GM12878 (cell line): ENCODE measurements around the gene MAFF. TPM values are rescaled to one million over a fixed set of nuclear protein-coding genes. Genes with fewer than 3 reads are reported as not detected.

Source experiments
- ATAC-seq: fragments of 200-7000 bp; cut with Tn5 transposase; 3 replicates; pipeline ENCODE4 v1.9.1; 2020; ENCODE audit warnings: mild to moderate bottlenecking, moderate library complexity
- BruUV-seq: library from RNA; stranded (reverse); fragments of 400-500 nt; replicated peaks from 2 replicates; lab custom pipeline; 2021; lab: Mats Ljungman, UMichigan
- CTCF ChIA-PET: fragments of 300-600 bp; sonication (Branson Sonifier 250); formaldehyde crosslinking; extraction: SDS; loops from one replicate; lab custom pipeline; 2021; ENCODE audit warnings: inconsistent platforms; lab: Yijun Ruan, JAX
- POLR2A ChIA-PET: fragments of 350-600 bp; formaldehyde crosslinking; extraction: SDS; loops from one replicate; lab custom pipeline; 2021; ENCODE audit warnings: inconsistent platforms; lab: Charles Lee
- RAD21 ChIA-PET: fragments of 300-600 bp; sonication (Branson Sonifier 250); formaldehyde crosslinking; loops from one replicate; lab custom pipeline; 2023; ENCODE audit warnings: antibody characterized with exemption; ENCODE audit not compliant: unreplicated experiment; lab: Charles Lee
- SMC1A ChIA-PET: fragments of 300-600 bp; sonication (Branson Sonifier 250); formaldehyde crosslinking; loops from one replicate; lab custom pipeline; 2023; ENCODE audit not compliant: unreplicated experiment, uncharacterized antibody; lab: Charles Lee
- DNase-seq: peaks from one replicate; pipeline ENCODE4 v3.0.0-alpha.2; 2011; ENCODE audit warnings: low read depth, low spot score
- FAIRE-seq: peaks from 3 replicates; lab custom pipeline; 2011; peaks lifted over from hg19 to GRCh38; lab: Jason Lieb, UNC
- H2AFZ ChIP-seq: 2 replicates; pipeline ENCODE4 v1.6.0; 2011; ENCODE audit warnings: low read depth, low read length, control low read depth; ENCODE audit not compliant: control insufficient read depth
- H3K27ac ChIP-seq: 2 replicates; pipeline ENCODE4 v1.5.1; 2011; ENCODE audit warnings: control low read depth; ENCODE audit not compliant: control insufficient read depth, insufficient read depth
- H3K27me3 ChIP-seq, 2 experiments: replicated peaks in 1 of 2; 2 replicates each; pipeline versions ENCODE4 v1.6.0 to v1.6.1; 2011; ENCODE audit warnings: low read length in 1 of 2; ENCODE audit not compliant: control insufficient read depth in 2 of 2, insufficient read depth in 2 of 2
- H3K36me3 ChIP-seq, 2 experiments: 2 replicates each; pipeline ENCODE4 v1.5.1; 2011; ENCODE audit warnings: low read length in 1 of 2; ENCODE audit not compliant: control insufficient read depth in 2 of 2, insufficient read depth in 2 of 2
- H3K4me1 ChIP-seq: 2 replicates; pipeline ENCODE4 v1.6.1; 2011; ENCODE audit warnings: mild to moderate bottlenecking, low read length, moderate library complexity, mixed read lengths; ENCODE audit not compliant: control insufficient read depth, insufficient read depth
- H3K4me2 ChIP-seq: 2 replicates; pipeline ENCODE4 v1.6.0; 2011; ENCODE audit warnings: control low read depth; ENCODE audit not compliant: control insufficient read depth, insufficient read depth
- H3K4me3 ChIP-seq: fragments of 200-600 bp; sonication (generic); 2 replicates; pipeline ENCODE4 v1.5.1; 2016
- H3K79me2 ChIP-seq: 2 replicates; pipeline ENCODE4 v1.6.0; 2011; ENCODE audit warnings: low read length; ENCODE audit not compliant: control insufficient read depth, insufficient read depth
- H3K9ac ChIP-seq: 2 replicates; pipeline ENCODE4 v1.8.0; 2011; ENCODE audit warnings: low read length, control low read depth, mixed read lengths; ENCODE audit not compliant: control insufficient read depth, insufficient read depth
- H3K9me3 ChIP-seq: replicated peaks from 3 replicates; pipeline ENCODE4 v1.5.1; 2011; ENCODE audit warnings: mild to moderate bottlenecking, low read length; ENCODE audit not compliant: control insufficient read depth, insufficient read depth
- H4K20me1 ChIP-seq: 2 replicates; pipeline ENCODE4 v1.6.0; 2011; ENCODE audit not compliant: control insufficient read depth, insufficient read depth
- DPF2 ChIP-seq: fragments of 450-650 bp; IDR thresholded peaks from 2 replicates; pipeline ENCODE4 v1.6.1; 2017; ENCODE audit warnings: mild to moderate bottlenecking
- EP300 ChIP-seq, 2 experiments: fragments of 150-350 bp in 1 of 2; IDR thresholded peaks; 2 replicates each; pipeline ENCODE4 v1.6.1; 2011 to 2012; ENCODE audit warnings: low read depth in 2 of 2, low read length in 2 of 2, borderline replicate concordance in 1 of 2, improper control_type of control experiment in 1 of 2, inconsistent platforms in 1 of 2; ENCODE audit not compliant: control insufficient read depth in 1 of 2
- EZH2 ChIP-seq: IDR thresholded peaks from 2 replicates; pipeline ENCODE4 v1.6.1; 2012; ENCODE audit warnings: low read depth, mild to moderate bottlenecking, control low read depth, inconsistent platforms, low read length, borderline replicate concordance; ENCODE audit not compliant: control insufficient read depth
- HDAC6 ChIP-seq: fragments of 200-600 bp; sonication (generic); IDR thresholded peaks from one replicate; pipeline ENCODE4 v1.8.0; 2017; ENCODE audit warnings: antibody characterized with exemption; ENCODE audit not compliant: unreplicated experiment
- JUNB ChIP-seq: IDR thresholded peaks from 2 replicates; pipeline ENCODE4 v1.6.1; 2016; ENCODE audit warnings: antibody characterized with exemption, mild to moderate bottlenecking
- MTA3 ChIP-seq: IDR thresholded peaks from 2 replicates; pipeline ENCODE4 v1.6.1; 2012; ENCODE audit warnings: low read length, inconsistent platforms, borderline replicate concordance
- NBN ChIP-seq: fragments of 450-650 bp; IDR thresholded peaks from 2 replicates; pipeline ENCODE4 v1.6.1; 2016
- PML ChIP-seq: IDR thresholded peaks from 2 replicates; pipeline ENCODE4 v1.6.1; 2012; ENCODE audit warnings: low read length, inconsistent platforms
- SIN3A ChIP-seq: IDR thresholded peaks from 2 replicates; pipeline ENCODE4 v1.6.1; 2012; ENCODE audit warnings: low read depth, low read length, improper control_type of control experiment
- TAF1 ChIP-seq: IDR thresholded peaks from 2 replicates; pipeline ENCODE4 v1.6.1; 2011; ENCODE audit warnings: mild to moderate bottlenecking, low read depth, low read length, borderline replicate concordance
- WGBS: methylation state at CpG from one replicate; pipeline ENCODE4 v1.1.6; 2016; ENCODE audit warnings: low lambda C conversion rate; ENCODE audit not compliant: insufficient replicate concordance, insufficient coverage; ENCODE audit errors: missing lambda C conversion rate; 5-methylcytosine and 5-hydroxymethylcytosine counted together
- in situ Hi-C: fragments of 300-500 bp; cut with MboI; formaldehyde crosslinking; loops from 9 replicates; pipeline ENCODE4 v1.14.3; 2018; ENCODE audit warnings: mixed read lengths
- intact Hi-C: fragments of 100-400 bp; cut with micrococcal nuclease; formaldehyde crosslinking; loops from one replicate; pipeline ENCODE4 v1.14.2; 2022; ENCODE audit not compliant: unreplicated experiment
- polyA plus RNA-seq, 11 experiments: library from polyadenylated mRNA; depleted of rRNA in 4 of 11; unstranded in 6 of 11; stranded (reverse) in 5 of 11; fragments of >200 nt; fragmentation: Nextera tagmentation in 4 of 11; fragmentation: Illumina TruSeq in 1 of 11; extraction: Ambion mirVana in 4 of 11; extraction: Trizol in 1 of 11; gene quantifications; 1 replicate in 1 of 11; 2 replicates in 10 of 11; pipeline versions ENCODE4 v1.2.1 to v1.2.3, GENCODE V29; 2011 to 2016; ENCODE audit warnings: inconsistent platforms in 2 of 11, missing spikeins in 2 of 11, low read depth in 1 of 11
- total RNA-seq, 4 experiments: library from RNA; depleted of rRNA in 3 of 4; stranded (reverse); fragments of >200 nt in 3 of 4; fragmentation: Illumina TruSeq in 1 of 4; extraction: Trizol in 1 of 4; gene quantifications; 2 replicates each; pipeline versions ENCODE4 v1.2.1 to v1.2.3, GENCODE V29; 2013 to 2021
- TF ChIP-seq, protein P1 (sequence below): fragments of 450-650 bp; formaldehyde crosslinking; IDR thresholded peaks from 2 replicates; pipeline ENCODE4 v1.5.0; 2022; ENCODE audit warnings: mild to moderate bottlenecking, missing genetic modification characterization
- TF ChIP-seq, protein P2 (sequence below): IDR thresholded peaks from 2 replicates; pipeline ENCODE4 v1.6.1; 2012; ENCODE audit warnings: improper control_type of control experiment, low read depth, low read length; ENCODE audit not compliant: insufficient replicate concordance
- TF ChIP-seq, protein P3 (sequence below): IDR thresholded peaks from 2 replicates; pipeline ENCODE4 v1.6.1; 2011; ENCODE audit warnings: mild to moderate bottlenecking, low read depth, low read length, moderate library complexity; ENCODE audit not compliant: insufficient replicate concordance
- TF ChIP-seq, protein P4 (sequence below): IDR thresholded peaks from 2 replicates; pipeline ENCODE4 v1.6.1; 2012; ENCODE audit warnings: low read depth, low read length, improper control_type of control experiment

Gene MAFF
- total and polyA plus RNA-seq, 10 of the 15 experiments (the other 5 are each of a cell fraction or from before 2014, with no cell fraction given), result 0.22 to 2.3 (median 0.81) TPM; not detected in 1

DNA sequence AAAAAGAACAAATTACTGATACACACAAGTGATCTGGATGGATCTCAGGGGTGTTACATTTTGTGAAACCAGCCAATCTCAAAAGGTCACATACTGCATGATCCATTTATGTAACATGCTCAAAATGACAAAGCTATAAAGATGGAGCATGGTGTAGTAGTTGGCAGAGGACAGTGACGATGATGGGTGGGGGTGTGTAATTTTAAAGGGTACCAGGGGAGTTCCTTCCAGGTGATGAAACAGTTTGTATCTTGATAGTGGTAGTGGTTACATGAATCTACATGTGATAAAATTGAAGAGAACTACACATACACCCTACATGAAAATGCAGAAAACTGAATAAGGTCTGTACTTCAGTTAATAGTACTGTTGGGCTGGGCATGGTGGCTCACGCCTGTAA lies 53.9 kb downstream of the MAFF start:
- H3K27ac ChIP-seq, result no peak overlapping the region
- no peaks in the 10 kb centered on the region for H4K20me1 ChIP-seq
- TF ChIP-seq MTA3, result no peak
- no peak for TF ChIP-seq NBN
- no peak for TF ChIP-seq SIN3A
- no peak for TF ChIP-seq EZH2
- TF ChIP-seq, protein P1, sequence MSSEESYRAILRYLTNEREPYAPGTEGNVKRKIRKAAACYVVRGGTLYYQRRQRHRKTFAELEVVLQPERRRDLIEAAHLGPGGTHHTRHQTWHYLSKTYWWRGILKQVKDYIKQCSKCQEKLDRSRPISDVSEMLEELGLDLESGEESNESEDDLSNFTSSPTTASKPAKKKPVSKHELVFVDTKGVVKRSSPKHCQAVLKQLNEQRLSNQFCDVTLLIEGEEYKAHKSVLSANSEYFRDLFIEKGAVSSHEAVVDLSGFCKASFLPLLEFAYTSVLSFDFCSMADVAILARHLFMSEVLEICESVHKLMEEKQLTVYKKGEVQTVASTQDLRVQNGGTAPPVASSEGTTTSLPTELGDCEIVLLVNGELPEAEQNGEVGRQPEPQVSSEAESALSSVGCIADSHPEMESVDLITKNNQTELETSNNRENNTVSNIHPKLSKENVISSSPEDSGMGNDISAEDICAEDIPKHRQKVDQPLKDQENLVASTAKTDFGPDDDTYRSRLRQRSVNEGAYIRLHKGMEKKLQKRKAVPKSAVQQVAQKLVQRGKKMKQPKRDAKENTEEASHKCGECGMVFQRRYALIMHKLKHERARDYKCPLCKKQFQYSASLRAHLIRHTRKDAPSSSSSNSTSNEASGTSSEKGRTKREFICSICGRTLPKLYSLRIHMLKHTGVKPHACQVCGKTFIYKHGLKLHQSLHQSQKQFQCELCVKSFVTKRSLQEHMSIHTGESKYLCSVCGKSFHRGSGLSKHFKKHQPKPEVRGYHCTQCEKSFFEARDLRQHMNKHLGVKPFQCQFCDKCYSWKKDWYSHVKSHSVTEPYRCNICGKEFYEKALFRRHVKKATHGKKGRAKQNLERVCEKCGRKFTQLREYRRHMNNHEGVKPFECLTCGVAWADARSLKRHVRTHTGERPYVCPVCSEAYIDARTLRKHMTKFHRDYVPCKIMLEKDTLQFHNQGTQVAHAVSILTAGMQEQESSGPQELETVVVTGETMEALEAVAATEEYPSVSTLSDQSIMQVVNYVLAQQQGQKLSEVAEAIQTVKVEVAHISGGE (CRISPR knock-in tag), result no peak
- TF ChIP-seq, protein P2, sequence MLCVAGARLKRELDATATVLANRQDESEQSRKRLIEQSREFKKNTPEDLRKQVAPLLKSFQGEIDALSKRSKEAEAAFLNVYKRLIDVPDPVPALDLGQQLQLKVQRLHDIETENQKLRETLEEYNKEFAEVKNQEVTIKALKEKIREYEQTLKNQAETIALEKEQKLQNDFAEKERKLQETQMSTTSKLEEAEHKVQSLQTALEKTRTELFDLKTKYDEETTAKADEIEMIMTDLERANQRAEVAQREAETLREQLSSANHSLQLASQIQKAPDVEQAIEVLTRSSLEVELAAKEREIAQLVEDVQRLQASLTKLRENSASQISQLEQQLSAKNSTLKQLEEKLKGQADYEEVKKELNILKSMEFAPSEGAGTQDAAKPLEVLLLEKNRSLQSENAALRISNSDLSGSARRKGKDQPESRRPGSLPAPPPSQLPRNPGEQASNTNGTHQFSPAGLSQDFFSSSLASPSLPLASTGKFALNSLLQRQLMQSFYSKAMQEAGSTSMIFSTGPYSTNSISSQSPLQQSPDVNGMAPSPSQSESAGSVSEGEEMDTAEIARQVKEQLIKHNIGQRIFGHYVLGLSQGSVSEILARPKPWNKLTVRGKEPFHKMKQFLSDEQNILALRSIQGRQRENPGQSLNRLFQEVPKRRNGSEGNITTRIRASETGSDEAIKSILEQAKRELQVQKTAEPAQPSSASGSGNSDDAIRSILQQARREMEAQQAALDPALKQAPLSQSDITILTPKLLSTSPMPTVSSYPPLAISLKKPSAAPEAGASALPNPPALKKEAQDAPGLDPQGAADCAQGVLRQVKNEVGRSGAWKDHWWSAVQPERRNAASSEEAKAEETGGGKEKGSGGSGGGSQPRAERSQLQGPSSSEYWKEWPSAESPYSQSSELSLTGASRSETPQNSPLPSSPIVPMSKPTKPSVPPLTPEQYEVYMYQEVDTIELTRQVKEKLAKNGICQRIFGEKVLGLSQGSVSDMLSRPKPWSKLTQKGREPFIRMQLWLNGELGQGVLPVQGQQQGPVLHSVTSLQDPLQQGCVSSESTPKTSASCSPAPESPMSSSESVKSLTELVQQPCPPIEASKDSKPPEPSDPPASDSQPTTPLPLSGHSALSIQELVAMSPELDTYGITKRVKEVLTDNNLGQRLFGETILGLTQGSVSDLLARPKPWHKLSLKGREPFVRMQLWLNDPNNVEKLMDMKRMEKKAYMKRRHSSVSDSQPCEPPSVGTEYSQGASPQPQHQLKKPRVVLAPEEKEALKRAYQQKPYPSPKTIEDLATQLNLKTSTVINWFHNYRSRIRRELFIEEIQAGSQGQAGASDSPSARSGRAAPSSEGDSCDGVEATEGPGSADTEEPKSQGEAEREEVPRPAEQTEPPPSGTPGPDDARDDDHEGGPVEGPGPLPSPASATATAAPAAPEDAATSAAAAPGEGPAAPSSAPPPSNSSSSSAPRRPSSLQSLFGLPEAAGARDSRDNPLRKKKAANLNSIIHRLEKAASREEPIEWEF, result no peak
- TF ChIP-seq JUNB, result no peak
- no peak for TF ChIP-seq TAF1
- TF ChIP-seq EP300 (IDR thresholded peaks at IDR 0.05; ENCODE audit: borderline replicate concordance in 1 of 2, control insufficient read depth in 1 of 2, low read depth in 2 of 2, low read length in 2 of 2), result no peak
- TF ChIP-seq PML, result no peak
- TF ChIP-seq, protein P3, sequence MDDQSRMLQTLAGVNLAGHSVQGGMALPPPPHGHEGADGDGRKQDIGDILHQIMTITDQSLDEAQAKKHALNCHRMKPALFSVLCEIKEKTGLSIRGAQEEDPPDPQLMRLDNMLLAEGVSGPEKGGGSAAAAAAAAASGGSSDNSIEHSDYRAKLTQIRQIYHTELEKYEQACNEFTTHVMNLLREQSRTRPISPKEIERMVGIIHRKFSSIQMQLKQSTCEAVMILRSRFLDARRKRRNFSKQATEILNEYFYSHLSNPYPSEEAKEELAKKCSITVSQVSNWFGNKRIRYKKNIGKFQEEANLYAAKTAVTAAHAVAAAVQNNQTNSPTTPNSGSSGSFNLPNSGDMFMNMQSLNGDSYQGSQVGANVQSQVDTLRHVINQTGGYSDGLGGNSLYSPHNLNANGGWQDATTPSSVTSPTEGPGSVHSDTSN, result no peak
- no peak for TF ChIP-seq DPF2
- TF ChIP-seq HDAC6, result no peak
- TF ChIP-seq, protein P4, sequence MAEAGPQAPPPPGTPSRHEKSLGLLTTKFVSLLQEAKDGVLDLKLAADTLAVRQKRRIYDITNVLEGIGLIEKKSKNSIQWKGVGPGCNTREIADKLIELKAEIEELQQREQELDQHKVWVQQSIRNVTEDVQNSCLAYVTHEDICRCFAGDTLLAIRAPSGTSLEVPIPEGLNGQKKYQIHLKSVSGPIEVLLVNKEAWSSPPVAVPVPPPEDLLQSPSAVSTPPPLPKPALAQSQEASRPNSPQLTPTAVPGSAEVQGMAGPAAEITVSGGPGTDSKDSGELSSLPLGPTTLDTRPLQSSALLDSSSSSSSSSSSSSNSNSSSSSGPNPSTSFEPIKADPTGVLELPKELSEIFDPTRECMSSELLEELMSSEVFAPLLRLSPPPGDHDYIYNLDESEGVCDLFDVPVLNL, result no peak

More for the DNA sequence above, 53.9 kb downstream of the MAFF start:
- ChIA-PET SMC1A (interaction anchor here (1.3 to 1.4 kb wide), 2 partner anchors 9 to 15 kb away, joined by 3 read pairs; no protein-coding TSS in a partner anchor), POLR2A (no interaction called here), RAD21 (no interaction called here), CTCF (interaction anchor here (1.9 kb wide), 1 partner anchor 203 kb away, joined by 4 read pairs; no protein-coding TSS in a partner anchor)
- DNase-seq, result no peak
- Histone ChIP-seq H3K4me2 (no peak overlapping the region), H3K9me3 (no peaks in the 10 kb centered on the region), H3K36me3 (no peaks in the 10 kb centered on the region), H3K4me3 (no peak overlapping the region), H3K27me3 (no peaks in the 10 kb centered on the region), H3K79me2 (peaks cover 4% of the 10 kb centered on the region), H3K4me1 (peaks cover 16% of the 10 kb centered on the region), H2AFZ (no peak overlapping the region), H3K9ac (no peak overlapping the region)
- no TSS peak for BruUV-seq
- in situ Hi-C loops, result no loop called here
- intact Hi-C loops, result no loop called here
- ATAC-seq, result no peak
- WGBS, result 98% methylated on average over 2 of the region's 2 CpGs
- no peak for FAIRE-seq
